ENCODE results near the gene JUNB.

The JUNB gene

DNA sequence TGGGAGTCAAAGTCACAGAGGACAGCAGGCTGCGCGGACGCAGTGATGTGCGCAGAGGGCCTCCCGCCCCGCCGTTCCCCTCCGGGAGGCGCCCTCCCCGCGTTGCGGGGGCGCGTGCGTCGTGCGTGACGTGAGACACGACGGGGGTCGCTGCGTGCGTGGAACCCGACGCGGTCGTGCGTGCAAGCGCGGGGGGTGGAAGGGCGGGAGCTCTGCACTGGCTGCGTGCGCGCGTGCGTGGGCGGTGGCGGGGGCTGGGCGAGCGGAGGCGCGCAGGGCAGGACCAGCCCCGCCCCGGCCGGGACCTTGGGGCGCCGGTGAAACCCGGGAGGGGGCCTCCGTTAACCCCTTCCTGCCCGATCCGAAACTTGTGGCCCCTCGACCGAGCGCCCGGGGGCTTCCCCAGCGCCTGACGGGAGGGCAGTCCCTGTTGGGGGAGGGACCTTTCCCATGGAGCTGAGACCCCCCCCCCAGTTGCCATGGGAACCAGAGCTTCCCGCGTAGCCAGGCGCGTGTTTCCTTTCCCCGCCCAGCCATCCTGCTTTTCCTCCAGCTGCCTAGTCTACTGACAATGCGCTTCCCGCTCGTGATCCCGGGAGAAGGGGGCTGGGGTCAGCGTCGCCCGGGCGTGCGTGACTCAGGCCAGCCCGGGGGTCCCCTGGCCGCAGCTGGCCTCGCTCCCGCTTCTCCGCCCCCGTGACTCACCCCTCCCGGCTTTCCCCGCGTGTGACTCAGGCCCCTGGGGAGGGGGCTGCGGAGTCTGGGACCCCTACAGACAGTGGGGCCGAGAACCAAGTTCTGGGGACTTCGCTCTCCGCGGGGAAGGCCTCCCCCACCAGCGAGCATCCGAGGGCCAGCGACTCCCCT, 8.6 kb upstream of the JUNB start (continued):
- TF ChIP-seq ZNF792 (tag by site-specific recombination; IDR thresholded peaks at IDR 0.05) = no peak
- TF ChIP-seq GLIS2 (tag by site-specific recombination; IDR thresholded peaks at IDR 0.05) = peak; percentile 92
- no peak for TF ChIP-seq RBAK (tag by site-specific recombination; IDR thresholded peaks at IDR 0.05)
- TF ChIP-seq, protein P1, sequence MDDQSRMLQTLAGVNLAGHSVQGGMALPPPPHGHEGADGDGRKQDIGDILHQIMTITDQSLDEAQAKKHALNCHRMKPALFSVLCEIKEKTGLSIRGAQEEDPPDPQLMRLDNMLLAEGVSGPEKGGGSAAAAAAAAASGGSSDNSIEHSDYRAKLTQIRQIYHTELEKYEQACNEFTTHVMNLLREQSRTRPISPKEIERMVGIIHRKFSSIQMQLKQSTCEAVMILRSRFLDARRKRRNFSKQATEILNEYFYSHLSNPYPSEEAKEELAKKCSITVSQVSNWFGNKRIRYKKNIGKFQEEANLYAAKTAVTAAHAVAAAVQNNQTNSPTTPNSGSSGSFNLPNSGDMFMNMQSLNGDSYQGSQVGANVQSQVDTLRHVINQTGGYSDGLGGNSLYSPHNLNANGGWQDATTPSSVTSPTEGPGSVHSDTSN (CRISPR knock-in tag; IDR thresholded peaks at IDR 0.05) = peak; percentile 64; the same call in 1 of the 2 replicates
- 0 out of 2 replicates have a peak, but pooled peaks have one; percentile 37 for TF ChIP-seq ZNF24 (tag by site-specific recombination; IDR thresholded peaks at IDR 0.05)
- no peak for TF ChIP-seq ZNF184 (tag by site-specific recombination; IDR thresholded peaks at IDR 0.05)
- TF ChIP-seq ZNF76 (tag by site-specific recombination; IDR thresholded peaks at IDR 0.05; ENCODE audit: borderline replicate concordance, low read depth) = peak; percentile 60; the same call in 1 of the 2 replicates
- TF ChIP-seq ZNF510 (tag by site-specific recombination; IDR thresholded peaks at IDR 0.05; ENCODE audit: insufficient replicate concordance) = no peak
- no peak; the same call in 1 of the 2 replicates for TF ChIP-seq ZNF660 (tag by site-specific recombination; IDR thresholded peaks at IDR 0.05)
- TF ChIP-seq ZNF132 (tag by site-specific recombination; IDR thresholded peaks at IDR 0.05; ENCODE audit: borderline replicate concordance) = no peak
- TF ChIP-seq, protein P2, sequence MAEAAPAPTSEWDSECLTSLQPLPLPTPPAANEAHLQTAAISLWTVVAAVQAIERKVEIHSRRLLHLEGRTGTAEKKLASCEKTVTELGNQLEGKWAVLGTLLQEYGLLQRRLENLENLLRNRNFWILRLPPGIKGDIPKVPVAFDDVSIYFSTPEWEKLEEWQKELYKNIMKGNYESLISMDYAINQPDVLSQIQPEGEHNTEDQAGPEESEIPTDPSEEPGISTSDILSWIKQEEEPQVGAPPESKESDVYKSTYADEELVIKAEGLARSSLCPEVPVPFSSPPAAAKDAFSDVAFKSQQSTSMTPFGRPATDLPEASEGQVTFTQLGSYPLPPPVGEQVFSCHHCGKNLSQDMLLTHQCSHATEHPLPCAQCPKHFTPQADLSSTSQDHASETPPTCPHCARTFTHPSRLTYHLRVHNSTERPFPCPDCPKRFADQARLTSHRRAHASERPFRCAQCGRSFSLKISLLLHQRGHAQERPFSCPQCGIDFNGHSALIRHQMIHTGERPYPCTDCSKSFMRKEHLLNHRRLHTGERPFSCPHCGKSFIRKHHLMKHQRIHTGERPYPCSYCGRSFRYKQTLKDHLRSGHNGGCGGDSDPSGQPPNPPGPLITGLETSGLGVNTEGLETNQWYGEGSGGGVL (tag by site-specific recombination; IDR thresholded peaks at IDR 0.05) = peak; percentile 82
- no peak for TF ChIP-seq ZNF19 (tag by site-specific recombination; IDR thresholded peaks at IDR 0.05; ENCODE audit: low read depth)
- TF ChIP-seq ZNF114 (tag by site-specific recombination; IDR thresholded peaks at IDR 0.05) = no peak
- TF ChIP-seq, protein P3, sequence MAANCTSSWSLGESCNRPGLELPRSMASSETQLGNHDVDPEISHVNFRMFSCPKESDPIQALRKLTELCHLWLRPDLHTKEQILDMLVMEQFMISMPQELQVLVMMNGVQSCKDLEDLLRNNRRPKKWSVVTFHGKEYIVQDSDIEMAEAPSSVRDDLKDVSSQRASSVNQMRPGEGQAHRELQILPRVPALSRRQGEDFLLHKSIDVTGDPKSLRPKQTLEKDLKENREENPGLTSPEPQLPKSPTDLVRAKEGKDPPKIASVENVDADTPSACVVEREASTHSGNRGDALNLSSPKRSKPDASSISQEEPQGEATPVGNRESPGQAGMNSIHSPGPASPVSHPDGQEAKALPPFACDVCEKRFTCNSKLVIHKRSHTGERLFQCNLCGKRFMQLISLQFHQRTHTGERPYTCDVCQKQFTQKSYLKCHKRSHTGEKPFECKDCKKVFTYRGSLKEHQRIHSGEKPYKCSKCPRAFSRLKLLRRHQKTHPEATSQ (tag by site-specific recombination; IDR thresholded peaks at IDR 0.05) = no peak; the same call in 1 of the 2 replicates
- no peak for TF ChIP-seq YY1 (tag by site-specific recombination; IDR thresholded peaks at IDR 0.05)
- 0 out of 2 replicates have a peak, but pooled peaks have one; percentile 24 for TF ChIP-seq ZNF324 (tag by site-specific recombination; IDR thresholded peaks at IDR 0.05)
- TF ChIP-seq ZNF2 (tag by site-specific recombination; IDR thresholded peaks at IDR 0.05) = peak; percentile 79; the same call in 1 of the 2 replicates
- TF ChIP-seq REPIN1 (tag by site-specific recombination; IDR thresholded peaks at IDR 0.05; ENCODE audit: low read depth) = no peak
- TF ChIP-seq PRDM1 (tag by site-specific recombination; IDR thresholded peaks at IDR 0.05) = no peak; the same call in 1 of the 2 replicates
- TF ChIP-seq, protein P4, sequence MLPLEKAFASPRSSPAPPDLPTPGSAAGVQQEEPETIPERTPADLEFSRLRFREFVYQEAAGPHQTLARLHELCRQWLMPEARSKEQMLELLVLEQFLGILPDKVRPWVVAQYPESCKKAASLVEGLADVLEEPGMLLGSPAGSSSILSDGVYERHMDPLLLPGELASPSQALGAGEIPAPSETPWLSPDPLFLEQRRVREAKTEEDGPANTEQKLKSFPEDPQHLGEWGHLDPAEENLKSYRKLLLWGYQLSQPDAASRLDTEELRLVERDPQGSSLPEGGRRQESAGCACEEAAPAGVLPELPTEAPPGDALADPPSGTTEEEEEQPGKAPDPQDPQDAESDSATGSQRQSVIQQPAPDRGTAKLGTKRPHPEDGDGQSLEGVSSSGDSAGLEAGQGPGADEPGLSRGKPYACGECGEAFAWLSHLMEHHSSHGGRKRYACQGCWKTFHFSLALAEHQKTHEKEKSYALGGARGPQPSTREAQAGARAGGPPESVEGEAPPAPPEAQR (tag by site-specific recombination; IDR thresholded peaks at IDR 0.05) = no peak
- TF ChIP-seq, protein P5, sequence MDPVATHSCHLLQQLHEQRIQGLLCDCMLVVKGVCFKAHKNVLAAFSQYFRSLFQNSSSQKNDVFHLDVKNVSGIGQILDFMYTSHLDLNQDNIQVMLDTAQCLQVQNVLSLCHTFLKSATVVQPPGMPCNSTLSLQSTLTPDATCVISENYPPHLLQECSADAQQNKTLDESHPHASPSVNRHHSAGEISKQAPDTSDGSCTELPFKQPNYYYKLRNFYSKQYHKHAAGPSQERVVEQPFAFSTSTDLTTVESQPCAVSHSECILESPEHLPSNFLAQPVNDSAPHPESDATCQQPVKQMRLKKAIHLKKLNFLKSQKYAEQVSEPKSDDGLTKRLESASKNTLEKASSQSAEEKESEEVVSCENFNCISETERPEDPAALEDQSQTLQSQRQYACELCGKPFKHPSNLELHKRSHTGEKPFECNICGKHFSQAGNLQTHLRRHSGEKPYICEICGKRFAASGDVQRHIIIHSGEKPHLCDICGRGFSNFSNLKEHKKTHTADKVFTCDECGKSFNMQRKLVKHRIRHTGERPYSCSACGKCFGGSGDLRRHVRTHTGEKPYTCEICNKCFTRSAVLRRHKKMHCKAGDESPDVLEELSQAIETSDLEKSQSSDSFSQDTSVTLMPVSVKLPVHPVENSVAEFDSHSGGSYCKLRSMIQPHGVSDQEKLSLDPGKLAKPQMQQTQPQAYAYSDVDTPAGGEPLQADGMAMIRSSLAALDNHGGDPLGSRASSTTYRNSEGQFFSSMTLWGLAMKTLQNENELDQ (tag by site-specific recombination; IDR thresholded peaks at IDR 0.05; ENCODE audit: low read depth) = no peak
- TF ChIP-seq GLI4 (tag by site-specific recombination; IDR thresholded peaks at IDR 0.05) = no peak
- no peak for TF ChIP-seq ZNF549 (tag by site-specific recombination; IDR thresholded peaks at IDR 0.05)
- no peak for TF ChIP-seq ZNF768 (tag by site-specific recombination; IDR thresholded peaks at IDR 0.05)
- TF ChIP-seq ZNF785 (tag by site-specific recombination; IDR thresholded peaks at IDR 0.05) = peak; percentile 99
- TF ChIP-seq SCRT1 (tag by site-specific recombination; IDR thresholded peaks at IDR 0.05; ENCODE audit: borderline replicate concordance) = no peak
- TF ChIP-seq ZNF10 (tag by site-specific recombination; IDR thresholded peaks at IDR 0.05) = no peak
- no peak for TF ChIP-seq ZNF16 (tag by site-specific recombination; IDR thresholded peaks at IDR 0.05; ENCODE audit: low read depth)
- TF ChIP-seq ZNF501 (tag by site-specific recombination; IDR thresholded peaks at IDR 0.05) = no peak
- TF ChIP-seq ZNF354C (tag by site-specific recombination; IDR thresholded peaks at IDR 0.05; ENCODE audit: borderline replicate concordance, low read depth) = no peak
- TF ChIP-seq ZNF292 (tag by site-specific recombination; IDR thresholded peaks at IDR 0.05; ENCODE audit: borderline replicate concordance, low read depth) = no peak

All from HEK293 (cell line).